Neural progenitor cell (in vitro differentiated cells): ENCODE results near the gene HSF4.

Experiments
- CTCF ChIP-seq: fragments of 200-600 bp; sonication (generic); IDR thresholded peaks from 2 replicates; pipeline ENCODE4 v1.5.1; 2017; ENCODE audit warnings: antibody characterized with exemption, mild to moderate bottlenecking
- EZH2 ChIP-seq: fragments of 200-600 bp; sonication (generic); IDR thresholded peaks from 2 replicates; pipeline ENCODE4 v1.6.1; 2017; ENCODE audit warnings: antibody characterized with exemption, mild to moderate bottlenecking, moderate library complexity
- EZH2phosphoT487 ChIP-seq: fragments of 200-600 bp; sonication (generic); IDR thresholded peaks from 2 replicates; pipeline ENCODE4 v1.6.1; 2017; ENCODE audit warnings: antibody characterized with exemption

DNA sequence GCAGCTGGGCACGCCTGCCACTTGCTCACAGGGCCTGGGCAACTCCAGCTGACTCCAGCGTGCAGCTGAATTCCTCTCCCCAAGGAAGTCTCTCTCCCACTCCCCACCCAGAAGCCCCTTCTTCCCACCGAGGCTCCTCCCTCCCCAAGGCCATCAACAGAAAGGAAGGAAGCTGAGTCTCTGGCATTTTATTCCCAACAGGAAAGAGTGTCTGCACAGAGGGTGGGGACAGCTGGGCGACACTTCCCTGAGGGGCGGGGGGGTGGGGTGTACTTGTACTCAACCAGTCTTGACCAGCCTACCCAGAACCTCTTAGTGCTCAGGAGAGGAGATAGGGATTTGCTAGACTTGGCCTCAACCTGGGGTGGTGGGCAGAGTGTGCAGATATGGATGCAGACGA is 25.5 kb downstream of the HSF4 start, which contains the start of gene EXOC3L1:
- TF ChIP-seq CTCF (no peak), EZH2 (no peak), EZH2phosphoT487 (no peak)
